Endothelial cell of umbilical vein (primary cell): ENCODE results near the gene AHI1. TPM values are rescaled to one million over a fixed set of nuclear protein-coding genes. Genes with fewer than 3 reads are reported as not detected.

ENCODE experiments used
- BruUV-seq: library from RNA; stranded (reverse); fragments of 400-500 nt; replicated peaks from 2 replicates; lab custom pipeline; 2021; lab: Mats Ljungman, UMichigan
- CTCF ChIA-PET: fragments of 300-600, 350-600 bp; sonication (Branson Sonifier 250); formaldehyde crosslinking; loops from one replicate; lab custom pipeline; 2021; ENCODE audit warnings: antibody characterized with exemption, inconsistent platforms; lab: Charles Lee
- POLR2A ChIA-PET: fragments of 300-600, 350-600 bp; sonication (Branson Sonifier 250); formaldehyde crosslinking; loops from one replicate; lab custom pipeline; 2021; ENCODE audit warnings: antibody characterized with exemption, inconsistent platforms; lab: Charles Lee
- DNase-seq: peaks from one replicate; pipeline ENCODE4 v3.0.0-alpha.2; 2011; ENCODE audit warnings: low read depth, low spot score
- FAIRE-seq: peaks from 2 replicates; lab custom pipeline; 2011; peaks lifted over from hg19 to GRCh38; lab: Jason Lieb, UNC
- H2AFZ ChIP-seq: 2 replicates; pipeline ENCODE4 v1.6.0; 2012; ENCODE audit warnings: low read depth, low read length, control low read depth, inconsistent platforms
- H3K27ac ChIP-seq: 2 replicates; pipeline ENCODE4 v1.5.1; 2011; ENCODE audit warnings: low read depth, mild to moderate bottlenecking, control low read depth, low read length, moderate library complexity; ENCODE audit not compliant: insufficient read depth
- H3K27me3 ChIP-seq, 2 experiments: 2 replicates each; pipeline versions ENCODE4 v1.6.0 to v1.6.1; 2011; ENCODE audit warnings: low read length in 2 of 2, mixed read lengths in 1 of 2; ENCODE audit not compliant: control insufficient read depth in 2 of 2, insufficient read depth in 2 of 2
- H3K36me3 ChIP-seq, 2 experiments: 2 replicates in 1 of 2; 3 replicates in 1 of 2; pipeline ENCODE4 v1.5.1; 2011; ENCODE audit warnings: low read length in 2 of 2, mild to moderate bottlenecking in 1 of 2, moderate library complexity in 1 of 2; ENCODE audit not compliant: control insufficient read depth in 2 of 2, insufficient read depth in 2 of 2; ENCODE audit errors: extremely low read depth in 1 of 2
- H3K4me1 ChIP-seq: 3 replicates; pipeline ENCODE4 v1.5.1; 2011; ENCODE audit warnings: mild to moderate bottlenecking, low read length; ENCODE audit not compliant: control insufficient read depth, insufficient read depth; ENCODE audit errors: extremely low read depth
- H3K4me2 ChIP-seq: 2 replicates; pipeline ENCODE4 v1.6.1; 2011; ENCODE audit warnings: low read length, control low read depth, mixed read lengths; ENCODE audit not compliant: insufficient read depth
- H3K4me3 ChIP-seq, 3 experiments: fragments of 200-600 bp in 1 of 3; sonication (generic), shearing (Covaris generic) in 1 of 3; replicated peaks in 1 of 3; 2 replicates each; pipeline ENCODE4 v1.5.1; 2011 to 2016; ENCODE audit warnings: control low read depth in 3 of 3, low read length in 3 of 3, mild to moderate bottlenecking in 2 of 3, inconsistent platforms in 1 of 3, low read depth in 1 of 3, moderate library complexity in 1 of 3; ENCODE audit not compliant: insufficient read depth in 1 of 3
- H3K79me2 ChIP-seq: 2 replicates; pipeline ENCODE4 v1.6.0; 2012; ENCODE audit warnings: low read length, inconsistent platforms; ENCODE audit not compliant: control insufficient read depth, insufficient read depth
- H3K9ac ChIP-seq: replicated peaks from 2 replicates; pipeline ENCODE3; 2011; ENCODE audit warnings: low read length, control low read depth; ENCODE audit not compliant: insufficient read depth; ENCODE audit errors: extremely low read depth
- H3K9me1 ChIP-seq: replicated peaks from 3 replicates; pipeline ENCODE4 v1.6.0; 2011; ENCODE audit warnings: mild to moderate bottlenecking, low read length; ENCODE audit not compliant: control insufficient read depth, insufficient read depth; ENCODE audit errors: extremely low read depth
- H3K9me3 ChIP-seq: replicated peaks from 2 replicates; pipeline ENCODE4 v1.5.1; 2012; ENCODE audit warnings: low read length, inconsistent platforms; ENCODE audit not compliant: control insufficient read depth, insufficient read depth
- H4K20me1 ChIP-seq: replicated peaks from 2 replicates; pipeline ENCODE3; 2011; ENCODE audit warnings: mild to moderate bottlenecking, low read length; ENCODE audit not compliant: control insufficient read depth, insufficient read depth; ENCODE audit errors: extremely low read depth
- EZH2 ChIP-seq: IDR thresholded peaks from 2 replicates; pipeline ENCODE4 v1.6.1; 2012; ENCODE audit warnings: borderline replicate concordance, low read depth, mild to moderate bottlenecking, moderate library complexity, low read length, inconsistent platforms; ENCODE audit not compliant: severe bottlenecking
- FOS ChIP-seq: IDR thresholded peaks from 2 replicates; pipeline ENCODE4 v1.6.1; 2011; ENCODE audit warnings: mild to moderate bottlenecking, low read length, moderate library complexity, borderline replicate concordance; ENCODE audit not compliant: insufficient read depth
- JUN ChIP-seq: IDR thresholded peaks from 2 replicates; pipeline ENCODE4 v1.6.1; 2011; ENCODE audit warnings: borderline replicate concordance, low read depth; ENCODE audit not compliant: insufficient read length, insufficient read depth
- MYC ChIP-seq: IDR thresholded peaks from one replicate; pipeline ENCODE4 v1.6.1; 2011; ENCODE audit warnings: mild to moderate bottlenecking, low read depth, low read length
- POLR2A ChIP-seq: IDR thresholded peaks from 2 replicates; pipeline ENCODE4 v1.6.1; 2012; ENCODE audit warnings: low read depth, mild to moderate bottlenecking, control low read depth, low read length
- POLR2AphosphoS5 ChIP-seq: IDR thresholded peaks from 2 replicates; pipeline ENCODE4 v1.6.1; 2012; ENCODE audit warnings: low read depth, mild to moderate bottlenecking, control low read depth, low read length, moderate library complexity; ENCODE audit not compliant: insufficient read depth
- dilution Hi-C: fragments of 300-500 bp; cut with MboI; formaldehyde crosslinking; loops from one replicate; pipeline ENCODE4 v1.15.0; 2019; ENCODE audit warnings: low sequenced_read_pairs; ENCODE audit not compliant: extremely low pct_ligation_motif_present
- intact Hi-C: fragments of 100-400 bp; cut with micrococcal nuclease; formaldehyde crosslinking; loops from one replicate; pipeline ENCODE4 v1.10.0; 2022
- polyA plus RNA-seq, 4 experiments: library from polyadenylated mRNA; depleted of rRNA in 3 of 4; stranded (reverse) in 3 of 4; unstranded in 1 of 4; fragments of >200 nt; gene quantifications; 2 replicates each; pipeline versions ENCODE4 v1.2.1 to v1.2.3, GENCODE V29; 2011 to 2012; ENCODE audit warnings: missing spikeins in 1 of 4
- total RNA-seq: library from RNA; stranded (reverse); gene quantifications from 2 replicates; pipeline ENCODE4 v1.2.3, GENCODE V29; 2021
- TF ChIP-seq, protein P1 (sequence below), 2 donors: IDR thresholded peaks; 1 replicate in 1 of 2; 2 replicates in 1 of 2; pipeline ENCODE4 v1.5.1; 2011; ENCODE audit warnings: low read length in 2 of 2, mild to moderate bottlenecking in 2 of 2, moderate library complexity in 2 of 2, control low read depth in 1 of 2, inconsistent platforms in 1 of 2, low read depth in 1 of 2; ENCODE audit not compliant: insufficient read depth in 1 of 2; ENCODE audit errors: extremely low read depth in 1 of 2
- TF ChIP-seq, protein P2 (sequence below): IDR thresholded peaks from 2 replicates; pipeline ENCODE4 v1.6.1; 2011; ENCODE audit not compliant: insufficient read depth, insufficient read length

AHI1 gene
- total and polyA plus RNA-seq, 2 donors (not counting 3 experiments of a cell fraction or from before 2014, with no cell fraction given), result 5.1 to 20.7 TPM

- no peaks in the 10 kb centered on the region for H4K20me1 ChIP-seq
- peak overlapping the region; percentile 33 for H3K27ac ChIP-seq
- H3K9me1 ChIP-seq, result no peaks in the 10 kb centered on the region
- DNase-seq (peak; percentile 35), FAIRE-seq (no peak)
- peaks cover 4 to 6% of the 10 kb centered on the region in 2 experiments for H3K36me3 ChIP-seq
- H3K27me3 ChIP-seq, result no peaks in the 10 kb centered on the region
- dilution Hi-C loops, result no loop called here
- no peak overlapping the region for H2AFZ ChIP-seq
- TF ChIP-seq JUN (no peak), FOS (peak; percentile 46)
- TF ChIP-seq, protein P1, sequence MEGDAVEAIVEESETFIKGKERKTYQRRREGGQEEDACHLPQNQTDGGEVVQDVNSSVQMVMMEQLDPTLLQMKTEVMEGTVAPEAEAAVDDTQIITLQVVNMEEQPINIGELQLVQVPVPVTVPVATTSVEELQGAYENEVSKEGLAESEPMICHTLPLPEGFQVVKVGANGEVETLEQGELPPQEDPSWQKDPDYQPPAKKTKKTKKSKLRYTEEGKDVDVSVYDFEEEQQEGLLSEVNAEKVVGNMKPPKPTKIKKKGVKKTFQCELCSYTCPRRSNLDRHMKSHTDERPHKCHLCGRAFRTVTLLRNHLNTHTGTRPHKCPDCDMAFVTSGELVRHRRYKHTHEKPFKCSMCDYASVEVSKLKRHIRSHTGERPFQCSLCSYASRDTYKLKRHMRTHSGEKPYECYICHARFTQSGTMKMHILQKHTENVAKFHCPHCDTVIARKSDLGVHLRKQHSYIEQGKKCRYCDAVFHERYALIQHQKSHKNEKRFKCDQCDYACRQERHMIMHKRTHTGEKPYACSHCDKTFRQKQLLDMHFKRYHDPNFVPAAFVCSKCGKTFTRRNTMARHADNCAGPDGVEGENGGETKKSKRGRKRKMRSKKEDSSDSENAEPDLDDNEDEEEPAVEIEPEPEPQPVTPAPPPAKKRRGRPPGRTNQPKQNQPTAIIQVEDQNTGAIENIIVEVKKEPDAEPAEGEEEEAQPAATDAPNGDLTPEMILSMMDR (IDR thresholded peaks at IDR 0.05; ENCODE audit: extremely low read depth in 1 of 2, insufficient read depth in 1 of 2, low read depth in 1 of 2, low read length in 2 of 2), result no peak
- BruUV-seq, result no TSS peak
- H3K4me3 ChIP-seq, result no peak overlapping the region
- POLR2A ChIA-PET, result no interaction called here
- peaks cover 16% of the 10 kb centered on the region for H3K4me1 ChIP-seq
- peaks cover 19% of the 10 kb centered on the region for H3K79me2 ChIP-seq
- CTCF ChIA-PET, result interaction anchor here (0.7 to 1.3 kb wide), 2 partner anchors 11 to 43 kb away, joined by 3 read pairs; no protein-coding TSS in a partner anchor
- H3K4me2 ChIP-seq, result no peak overlapping the region
- no peak overlapping the region for H3K9ac ChIP-seq
- intact Hi-C loops, result loop anchor here (10.0 kb wide), 1 partner anchor 1291 kb away; no protein-coding TSS in a partner anchor
- no peaks in the 10 kb centered on the region for H3K9me3 ChIP-seq
Observed at GRCh38 chr6:135493218-135493961, 4.2 kb downstream of the AHI1 start.

GRCh38 chr6:135490381-135490780 is 7.2 kb downstream of the AHI1 start:
- peaks cover 16% of the 10 kb centered on the region for H3K4me1 ChIP-seq
- no peak overlapping the region for H2AFZ ChIP-seq
- no peaks in the 10 kb centered on the region for H3K9me3 ChIP-seq
- no peak overlapping the region for H3K4me2 ChIP-seq
- TF ChIP-seq, protein P2, sequence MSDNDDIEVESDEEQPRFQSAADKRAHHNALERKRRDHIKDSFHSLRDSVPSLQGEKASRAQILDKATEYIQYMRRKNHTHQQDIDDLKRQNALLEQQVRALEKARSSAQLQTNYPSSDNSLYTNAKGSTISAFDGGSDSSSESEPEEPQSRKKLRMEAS, result no peak
- TF ChIP-seq JUN, result no peak
- no peak for TF ChIP-seq MYC
- TF ChIP-seq, protein P1 (IDR thresholded peaks at IDR 0.05; ENCODE audit: extremely low read depth in 1 of 2, insufficient read depth in 1 of 2, low read depth in 1 of 2, low read length in 2 of 2), result no peak
- TF ChIP-seq EZH2, result no peak
- no peak for TF ChIP-seq POLR2A
- TF ChIP-seq FOS, result no peak
- no peak for TF ChIP-seq POLR2AphosphoS5
- FAIRE-seq (no peak), DNase-seq (no peak)
- no peak overlapping the region for H3K9ac ChIP-seq
- CTCF ChIA-PET, result no interaction called here
- intact Hi-C loops, result loop anchor here (10.0 kb wide), 1 partner anchor 1294 kb away; no protein-coding TSS in a partner anchor
- no peaks in the 10 kb centered on the region for H3K9me1 ChIP-seq
- BruUV-seq, result no TSS peak
- H3K27ac ChIP-seq, result no peak overlapping the region
- peaks cover 4 to 6% of the 10 kb centered on the region in 2 experiments for H3K36me3 ChIP-seq
- H3K4me3 ChIP-seq, result no peak overlapping the region
- H3K27me3 ChIP-seq, result no peaks in the 10 kb centered on the region
- POLR2A ChIA-PET, result no interaction called here
- dilution Hi-C loops, result no loop called here
- H3K79me2 ChIP-seq, result peaks cover 3% of the 10 kb centered on the region
- no peaks in the 10 kb centered on the region for H4K20me1 ChIP-seq
